Measurements from ENCODE around the gene PKMYT1. TPM values are rescaled to one million over a fixed set of nuclear protein-coding genes. Genes with fewer than 3 reads are reported as not detected.
A peak's percentile ranks its signal among the peaks of the same experiment; 100 is the strongest.

PKMYT1 gene
- total and polyA plus RNA-seq, 3 donors from 2014 or later: 76.4 to 146 (median 119) TPM

DNA sequence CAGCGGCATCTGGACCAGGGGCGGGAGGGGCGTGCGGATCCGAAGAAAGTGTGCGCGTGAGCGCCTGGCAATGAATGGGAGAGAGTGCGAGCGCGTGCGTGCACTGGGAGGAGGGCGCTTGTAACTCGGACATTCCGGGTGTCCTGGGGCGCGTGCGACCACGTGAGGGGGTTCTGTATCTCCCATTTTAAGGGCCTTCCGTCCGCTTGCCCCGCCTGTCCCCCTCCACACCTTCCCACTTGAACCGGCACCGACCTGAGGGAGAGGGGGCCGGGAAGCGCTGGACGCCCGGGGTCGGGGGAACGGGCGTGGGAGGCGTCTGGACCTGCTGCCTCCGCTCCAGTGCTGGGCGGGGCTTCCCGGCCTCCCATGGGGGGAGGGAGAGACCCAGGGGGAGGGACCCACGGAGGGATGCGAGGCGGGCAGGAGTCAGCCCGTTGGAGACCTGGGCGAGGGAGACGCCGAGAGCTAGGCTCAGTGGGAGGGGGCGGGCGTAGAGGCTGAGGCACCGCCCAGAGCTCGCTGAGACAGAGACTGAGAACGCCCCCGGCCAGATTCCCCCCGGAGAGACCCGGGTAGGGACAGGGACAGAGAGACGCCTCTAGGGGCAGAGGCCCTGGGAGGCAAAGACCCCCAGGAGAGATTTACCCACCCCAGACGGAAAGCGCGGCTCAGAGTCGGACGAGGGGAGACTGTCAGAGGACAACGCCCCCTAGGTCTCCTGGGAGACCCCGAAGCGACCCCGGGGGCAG is 16.3 kb downstream of the PKMYT1 start, which contains the start of gene KREMEN2:
KREMEN2 (plus strand) TSS at position 553 of the 752 bp plus-strand sequence. CDS start 246 bp downstream, outside the sequence.
- TF ChIP-seq, protein P1, sequence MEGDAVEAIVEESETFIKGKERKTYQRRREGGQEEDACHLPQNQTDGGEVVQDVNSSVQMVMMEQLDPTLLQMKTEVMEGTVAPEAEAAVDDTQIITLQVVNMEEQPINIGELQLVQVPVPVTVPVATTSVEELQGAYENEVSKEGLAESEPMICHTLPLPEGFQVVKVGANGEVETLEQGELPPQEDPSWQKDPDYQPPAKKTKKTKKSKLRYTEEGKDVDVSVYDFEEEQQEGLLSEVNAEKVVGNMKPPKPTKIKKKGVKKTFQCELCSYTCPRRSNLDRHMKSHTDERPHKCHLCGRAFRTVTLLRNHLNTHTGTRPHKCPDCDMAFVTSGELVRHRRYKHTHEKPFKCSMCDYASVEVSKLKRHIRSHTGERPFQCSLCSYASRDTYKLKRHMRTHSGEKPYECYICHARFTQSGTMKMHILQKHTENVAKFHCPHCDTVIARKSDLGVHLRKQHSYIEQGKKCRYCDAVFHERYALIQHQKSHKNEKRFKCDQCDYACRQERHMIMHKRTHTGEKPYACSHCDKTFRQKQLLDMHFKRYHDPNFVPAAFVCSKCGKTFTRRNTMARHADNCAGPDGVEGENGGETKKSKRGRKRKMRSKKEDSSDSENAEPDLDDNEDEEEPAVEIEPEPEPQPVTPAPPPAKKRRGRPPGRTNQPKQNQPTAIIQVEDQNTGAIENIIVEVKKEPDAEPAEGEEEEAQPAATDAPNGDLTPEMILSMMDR (IDR thresholded peaks at IDR 0.05): no peak
- no peak for TF ChIP-seq POLR2A (IDR thresholded peaks at IDR 0.05)
- H3K27me3 ChIP-seq: no peaks in the 10 kb centered on the region
- peaks cover 19% of the 10 kb centered on the region for H3K4me1 ChIP-seq

DNA sequence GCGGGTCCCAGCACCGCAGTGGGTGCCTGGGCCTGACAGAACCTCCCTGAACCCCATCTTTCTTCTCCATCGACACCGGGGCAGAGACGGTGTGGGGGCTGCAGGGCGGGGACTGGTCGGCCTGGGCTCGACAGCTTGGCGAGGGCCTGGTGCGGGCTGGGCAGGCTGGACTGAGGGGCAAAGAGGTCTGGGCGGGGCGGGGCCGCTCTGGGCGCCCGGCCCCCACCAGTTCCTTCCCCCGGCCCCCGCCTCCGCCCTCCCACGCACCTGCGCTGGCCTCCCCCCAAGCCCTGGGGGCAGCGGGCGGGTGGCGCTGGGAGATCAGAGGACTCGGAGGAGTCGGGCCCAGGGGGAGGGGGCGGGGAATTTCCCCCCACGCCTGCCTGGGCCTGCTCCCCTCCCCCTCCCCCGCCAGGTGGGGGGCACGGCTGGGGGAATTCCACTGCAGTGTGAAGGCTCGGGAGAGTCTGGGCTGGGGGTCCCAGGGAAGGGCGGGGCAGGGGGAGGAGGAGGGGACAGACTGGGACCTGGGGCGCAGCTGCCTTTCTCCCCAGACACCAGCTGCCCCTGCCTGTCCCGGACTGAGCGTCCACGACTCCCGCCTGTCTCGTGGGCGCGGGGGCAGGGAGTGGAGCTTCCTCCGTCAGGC is 17.0 kb downstream of the PKMYT1 start:
- H3K4me1 ChIP-seq: peaks cover 19% of the 10 kb centered on the region
- H3K36me3 ChIP-seq (ENCODE audit: low read depth, missing control alignments): no peaks in the 10 kb centered on the region
- H3K27ac ChIP-seq: no peak overlapping the region
- TF ChIP-seq, protein P1 (IDR thresholded peaks at IDR 0.05): no peak
- TF ChIP-seq POLR2A (IDR thresholded peaks at IDR 0.05): no peak
- WGBS, 2 donors: 0 to 1% methylated on average over 15 to 36 of the region's 40 CpGs
- intact Hi-C loops (cut with DNase I; ENCODE audit: low total_unique reads): no loop called here
- H3K9me3 ChIP-seq: no peaks in the 10 kb centered on the region
- peak overlapping the region in 1 of 2 donors; percentile 38 for H3K4me3 ChIP-seq
- H3K27me3 ChIP-seq: no peaks in the 10 kb centered on the region
- DNase-seq: no peak

More for the DNA sequence above, 16.3 kb downstream of the PKMYT1 start, which contains the start of gene KREMEN2:
- Histone ChIP-seq H3K4me3 (peak within 1 kb of the TSS; percentile 6 to 38), H3K9me3 (no peaks in the 10 kb centered on the region), H3K27ac (no peak within 1 kb of the TSS), H3K36me3 (ENCODE audit: low read depth, missing control alignments) (no peaks in the 10 kb centered on the region)
- no peak for DNase-seq
- intact Hi-C loops (cut with DNase I; ENCODE audit: low total_unique reads): no loop called here
- 1% methylated on average over 26 to 58 of the region's 60 CpGs for WGBS, 2 donors

DNA sequence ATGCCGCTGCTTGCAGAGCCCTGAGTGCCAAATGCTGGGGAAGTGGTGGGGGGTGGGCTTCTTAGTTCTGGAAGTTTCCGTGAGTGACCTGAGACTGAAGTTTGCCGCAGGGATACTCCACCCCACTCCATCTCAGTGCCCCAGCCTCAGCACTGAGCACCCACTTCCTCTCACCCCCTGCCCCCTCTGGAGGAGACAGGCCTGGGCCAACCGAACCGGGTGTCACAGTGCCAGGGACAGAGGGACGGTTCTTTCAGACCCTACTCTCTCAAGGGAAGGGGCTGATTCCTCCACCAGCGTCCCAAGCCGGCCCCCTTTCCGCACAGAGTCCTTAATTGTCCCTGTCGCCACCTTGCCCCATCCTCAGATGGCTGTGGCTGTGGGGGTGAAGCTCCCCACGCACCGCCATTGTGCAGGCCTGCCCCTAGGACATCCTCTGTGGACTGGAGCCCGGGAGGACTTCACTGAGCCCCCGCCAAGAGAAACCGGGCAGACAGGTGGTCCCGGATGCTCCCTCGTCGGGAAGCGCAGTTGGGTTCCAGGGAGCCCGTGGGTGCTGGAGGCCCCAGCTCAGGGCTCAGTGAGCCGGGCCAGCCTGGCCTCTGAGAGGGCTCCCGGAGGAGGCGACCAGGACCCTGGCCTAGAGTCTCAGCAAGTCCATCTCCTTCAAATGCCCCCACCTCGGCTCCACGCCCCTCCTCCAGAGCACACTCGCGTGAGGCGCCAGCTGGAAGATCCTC is 17.7 kb downstream of the PKMYT1 start:
- H3K9me3 ChIP-seq: no peaks in the 10 kb centered on the region
- H3K36me3 ChIP-seq (ENCODE audit: low read depth, missing control alignments): no peaks in the 10 kb centered on the region
- TF ChIP-seq POLR2A (IDR thresholded peaks at IDR 0.05): no peak
- TF ChIP-seq, protein P1 (IDR thresholded peaks at IDR 0.05): no peak
- no peak overlapping the region for H3K27ac ChIP-seq
- intact Hi-C loops (cut with DNase I; ENCODE audit: low total_unique reads): no loop called here
- H3K4me1 ChIP-seq: peaks cover 19% of the 10 kb centered on the region
- no peak for DNase-seq
- H3K27me3 ChIP-seq: no peaks in the 10 kb centered on the region
- 19 to 22% methylated on average over 8 to 27 of the region's 28 CpGs for WGBS, 2 donors
- H3K4me3 ChIP-seq: no peak overlapping the region

DNA sequence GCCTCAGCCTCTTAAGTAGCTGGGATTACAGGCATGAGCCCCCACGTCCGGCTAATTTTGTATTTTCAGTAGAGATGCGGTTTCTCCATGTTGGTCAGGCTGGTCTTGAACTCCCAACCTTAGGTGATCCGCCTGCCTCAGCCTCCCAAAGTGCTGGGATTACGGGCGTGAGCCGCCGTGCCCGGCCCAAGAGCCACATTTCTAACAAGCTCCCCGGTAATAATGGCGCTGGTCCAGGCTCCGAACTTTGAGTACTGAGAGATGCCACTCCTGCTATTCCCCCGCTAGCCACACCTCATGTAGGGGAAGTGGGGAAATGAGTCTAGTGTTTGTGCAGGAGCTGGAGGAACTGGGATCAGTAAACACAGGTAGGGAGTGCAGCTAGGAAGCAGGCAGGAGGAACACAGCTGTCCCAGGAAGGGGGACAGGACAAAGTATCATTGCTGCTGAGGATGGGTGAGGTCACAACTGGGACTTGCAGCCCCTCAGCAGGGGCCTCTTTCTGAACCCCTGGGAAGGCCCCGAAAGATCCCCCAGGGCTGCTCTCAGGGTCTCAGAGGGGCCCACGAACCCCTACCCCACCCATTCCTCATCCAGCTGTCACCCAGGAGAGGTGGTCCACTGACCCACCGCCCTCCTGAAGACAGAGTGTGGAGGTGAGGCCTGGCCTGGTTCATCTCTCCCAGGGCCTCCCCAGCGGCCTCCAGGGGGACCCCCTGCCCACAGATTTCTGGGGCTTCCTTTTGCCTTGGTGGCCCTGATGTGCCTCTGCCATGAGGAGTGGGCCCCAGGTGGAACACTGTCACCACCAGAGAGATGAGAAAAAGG is 19.8 kb downstream of the PKMYT1 start:
- Histone ChIP-seq H3K4me1 (peaks cover 19% of the 10 kb centered on the region), H3K4me3 (no peak overlapping the region), H3K36me3 (ENCODE audit: low read depth, missing control alignments) (no peaks in the 10 kb centered on the region), H3K9me3 (no peaks in the 10 kb centered on the region), H3K27ac (no peak overlapping the region), H3K27me3 (no peaks in the 10 kb centered on the region)
- no peak for DNase-seq
- WGBS, 2 donors: 81 to 89% methylated on average over 16 to 17 of the region's 17 CpGs
- no peak for TF ChIP-seq POLR2A (IDR thresholded peaks at IDR 0.05)
- TF ChIP-seq, protein P1 (IDR thresholded peaks at IDR 0.05): no peak
- intact Hi-C loops (cut with DNase I; ENCODE audit: low total_unique reads): no loop called here

Data from testis (tissue), 3 donors.